HG03521 (cell line): ENCODE data around the gene FOXP1.

ENCODE experiments used
- ATAC-seq: cut with Tn5 transposase; IDR thresholded peaks from one replicate; pipeline ENCODE4 v1.9.1; 2021; ENCODE audit warnings: mild to moderate bottlenecking, moderate library complexity; ENCODE audit not compliant: unreplicated experiment

FOXP1 gene

DNA sequence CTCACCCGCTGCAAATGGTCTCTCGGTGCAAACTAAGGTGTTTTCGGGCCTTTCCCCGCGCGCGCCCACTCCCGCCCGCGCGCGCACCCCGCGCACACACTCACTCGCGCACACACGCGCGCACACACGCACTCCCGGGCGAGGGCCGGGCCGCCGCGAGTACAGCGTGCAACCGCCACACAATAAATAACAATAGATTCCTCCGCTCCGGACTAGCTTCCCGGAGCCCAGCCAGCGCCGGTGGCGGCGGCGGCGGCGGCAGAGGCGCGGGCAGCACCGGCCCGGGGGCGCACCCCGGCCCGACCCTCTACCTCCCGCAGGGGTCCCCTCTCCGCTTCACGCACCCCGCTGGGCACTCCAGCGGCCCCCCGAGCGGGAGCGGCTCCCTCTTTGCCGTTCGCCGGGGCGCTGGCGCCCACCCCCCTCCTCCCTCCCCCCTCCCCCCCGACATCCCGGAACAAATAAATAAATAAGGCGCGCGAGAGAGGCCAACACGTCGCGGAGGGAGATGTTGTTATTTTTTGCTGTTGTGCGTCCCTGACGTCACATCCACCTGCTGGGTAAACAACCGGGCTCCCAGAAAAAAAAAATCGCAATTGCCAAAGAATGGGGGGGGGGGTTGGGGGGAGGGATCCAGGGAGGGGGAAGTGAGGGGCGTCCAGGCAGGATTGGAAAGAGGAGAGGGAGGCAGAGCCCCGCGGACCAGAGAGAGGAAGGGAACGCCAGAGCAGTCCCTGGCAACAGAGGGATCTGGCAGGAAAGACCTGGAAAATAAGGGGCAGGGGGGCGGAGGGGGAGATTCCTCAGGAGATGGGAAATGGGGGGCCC, at the start of gene FOXP1:
Gene FOXP1 (minus strand): TSS at position 163 of the 828 bp plus-strand sequence. CDS start 385,347 bp downstream, outside the sequence.
- peak; percentile 34 for ATAC-seq

DNA sequence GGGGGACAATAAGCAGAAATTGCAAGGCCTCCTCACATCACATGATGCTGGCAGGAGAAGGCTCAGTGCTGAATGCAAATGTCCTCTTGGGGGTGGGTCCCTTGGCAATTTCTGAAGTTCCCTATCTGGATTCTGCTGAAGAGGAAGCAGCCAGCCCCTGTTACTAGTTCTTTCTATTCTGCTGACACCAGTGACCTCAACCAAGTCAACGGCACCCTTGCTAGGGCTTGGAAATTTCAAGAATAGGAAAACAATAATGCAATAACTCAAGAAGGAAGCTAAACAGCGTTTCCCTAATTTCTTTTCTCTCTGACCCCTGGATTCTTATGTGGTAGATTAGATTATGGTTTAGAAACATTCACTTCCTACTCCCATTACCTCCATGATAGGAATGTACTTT, 46.2 kb upstream of the FOXP1 start:
- ATAC-seq = no peak

DNA sequence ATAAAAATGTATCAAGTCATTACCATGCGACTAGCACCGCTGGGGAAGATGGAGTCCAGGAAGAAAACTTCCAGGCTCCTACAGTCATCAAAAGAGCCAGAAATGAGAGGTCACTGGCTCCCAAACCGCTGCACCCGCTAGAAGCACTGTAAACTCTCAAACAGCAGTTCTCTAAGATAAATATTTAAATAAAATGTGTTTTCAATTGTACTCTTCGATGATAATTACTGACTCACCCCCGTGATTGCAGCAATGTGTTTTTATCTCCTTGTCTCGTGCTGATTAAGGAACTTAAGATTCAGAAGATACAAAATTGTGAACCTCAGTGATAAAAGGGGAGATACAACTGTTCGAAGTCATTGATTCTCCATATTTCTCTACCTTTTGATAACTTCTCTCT, 45.8 kb upstream of the FOXP1 start:
- no peak for ATAC-seq

DNA sequence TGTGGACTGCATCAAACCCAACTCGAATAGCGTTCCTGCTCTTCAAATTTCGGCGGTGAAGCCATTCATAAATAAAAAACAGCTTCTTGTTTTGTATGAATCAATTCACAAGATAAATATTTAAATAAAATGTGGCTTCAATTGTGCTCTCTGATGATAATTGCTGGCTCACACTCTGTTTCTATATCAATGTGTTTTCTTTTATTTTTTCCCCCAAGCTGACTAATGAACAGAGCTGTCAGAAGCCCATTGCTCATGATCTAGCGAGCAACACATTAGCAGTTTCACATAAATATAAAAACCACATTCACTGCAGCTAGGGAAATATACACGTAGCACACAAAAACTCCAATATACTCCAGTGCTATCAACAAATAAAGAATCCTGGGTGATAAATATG, 45.0 kb upstream of the FOXP1 start:
- ATAC-seq = no peak

DNA sequence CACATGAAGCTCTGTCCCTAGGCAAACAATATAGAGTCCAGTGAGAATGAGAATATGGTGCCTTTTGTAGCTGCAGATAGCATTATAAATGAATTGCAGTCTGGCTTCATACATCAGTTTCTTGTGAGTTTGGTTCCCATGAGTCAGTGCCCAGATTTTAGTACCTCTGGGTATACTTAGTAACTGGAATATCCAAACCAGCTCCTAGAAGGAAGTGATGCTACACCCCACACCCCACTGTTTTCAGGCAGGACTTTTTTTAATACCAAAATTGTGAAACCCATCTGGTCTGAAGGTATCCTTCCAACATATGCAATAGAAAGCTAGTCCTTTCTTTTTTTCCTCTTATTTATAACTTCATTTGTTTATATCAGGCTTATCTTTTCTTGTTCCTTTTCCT, 42.1 kb upstream of the FOXP1 start:
- ATAC-seq = no peak

DNA sequence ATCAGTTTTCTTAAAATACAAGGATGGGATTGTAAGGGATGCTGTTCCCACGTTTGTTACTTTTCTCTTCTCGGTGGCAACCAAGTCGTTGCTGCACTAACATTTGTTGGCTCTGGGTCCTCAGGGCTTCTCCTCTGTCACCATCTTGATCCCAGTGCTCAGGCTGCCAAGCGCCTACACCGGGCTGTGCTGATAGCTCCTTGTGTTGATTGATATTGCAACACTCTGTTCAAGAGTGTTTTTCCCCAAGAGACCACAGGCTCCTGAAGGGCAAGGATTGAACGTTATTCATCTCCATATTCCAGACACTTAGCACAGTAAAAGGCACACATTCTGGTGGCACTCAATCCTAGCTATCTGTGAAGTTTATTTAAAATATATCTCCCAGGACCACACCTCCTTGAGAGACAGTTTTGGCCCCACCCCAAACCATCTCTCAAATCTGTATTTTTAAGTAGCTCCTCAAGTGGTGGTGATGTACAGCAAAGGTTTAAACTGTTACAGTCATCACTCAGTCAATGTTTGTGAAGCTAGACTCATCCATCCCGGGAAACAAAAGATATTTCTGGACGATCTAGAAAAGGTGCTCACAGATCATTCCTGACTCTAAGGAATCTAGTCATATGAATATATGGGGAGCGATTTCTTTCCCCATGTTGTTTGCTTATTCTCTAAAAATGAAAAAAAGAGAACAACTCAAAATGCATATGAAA, 38.5 kb upstream of the FOXP1 start:
- ATAC-seq = no peak

DNA sequence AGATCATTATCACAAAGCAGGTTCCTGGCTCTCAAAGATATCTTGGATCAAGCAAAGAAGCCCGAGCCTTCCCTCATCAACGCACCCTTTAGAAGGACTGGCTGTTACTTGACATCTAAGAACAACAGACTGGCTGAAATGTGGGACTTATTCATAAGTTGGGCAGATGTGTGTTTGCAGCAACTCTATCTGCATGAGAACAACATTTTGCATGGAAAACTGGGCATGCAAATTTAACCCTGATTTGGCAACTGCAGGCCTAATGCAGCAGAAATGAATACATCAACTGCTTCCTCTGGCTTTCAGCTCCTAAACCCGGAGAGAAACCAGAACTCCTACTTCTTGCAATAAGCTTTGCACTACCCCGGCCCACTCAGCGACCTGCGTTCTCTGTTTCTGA, 35.0 kb upstream of the FOXP1 start:
- no peak for ATAC-seq

DNA sequence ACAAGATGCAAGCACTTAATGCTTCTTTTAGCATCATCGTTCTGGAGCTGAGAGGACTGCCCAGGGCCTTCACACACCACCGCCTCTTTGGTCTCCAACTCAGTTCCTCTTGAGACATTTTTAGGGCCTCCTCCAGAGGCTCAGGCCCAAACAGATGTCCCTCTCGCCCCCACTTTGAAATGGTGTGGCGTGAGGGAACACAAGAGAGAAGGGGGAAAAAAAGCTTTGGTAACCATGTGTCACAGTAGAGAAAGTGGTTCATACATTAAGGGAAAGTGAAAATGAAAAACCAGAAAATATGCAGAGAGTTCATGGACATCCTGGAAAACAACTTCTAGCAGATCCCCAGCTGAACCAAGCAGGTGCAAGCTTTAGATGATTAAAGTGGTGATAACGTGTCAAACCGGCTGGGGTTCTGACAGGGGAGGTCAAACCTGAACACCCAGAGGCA, 33.1 kb upstream of the FOXP1 start:
- ATAC-seq = no peak

DNA sequence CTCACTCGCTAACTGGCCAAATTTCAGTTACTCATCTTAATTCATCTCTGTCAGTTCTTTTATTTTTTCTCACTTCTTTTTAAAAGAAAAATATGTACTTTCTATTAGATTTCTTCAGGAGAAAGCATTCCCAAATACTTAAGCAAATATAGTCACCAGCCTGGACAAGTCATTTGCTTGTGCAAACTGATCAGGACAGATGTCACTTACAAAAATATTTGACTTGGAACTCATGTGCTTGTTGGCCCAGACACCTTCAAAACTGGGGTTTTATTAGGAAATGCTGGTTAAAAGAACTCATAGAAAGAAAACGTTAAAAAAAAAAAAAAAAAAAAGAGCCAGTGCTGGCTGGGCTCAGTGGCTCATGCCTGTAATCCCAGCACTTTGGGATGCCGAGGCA, 31.3 kb upstream of the FOXP1 start:
- no peak for ATAC-seq

DNA sequence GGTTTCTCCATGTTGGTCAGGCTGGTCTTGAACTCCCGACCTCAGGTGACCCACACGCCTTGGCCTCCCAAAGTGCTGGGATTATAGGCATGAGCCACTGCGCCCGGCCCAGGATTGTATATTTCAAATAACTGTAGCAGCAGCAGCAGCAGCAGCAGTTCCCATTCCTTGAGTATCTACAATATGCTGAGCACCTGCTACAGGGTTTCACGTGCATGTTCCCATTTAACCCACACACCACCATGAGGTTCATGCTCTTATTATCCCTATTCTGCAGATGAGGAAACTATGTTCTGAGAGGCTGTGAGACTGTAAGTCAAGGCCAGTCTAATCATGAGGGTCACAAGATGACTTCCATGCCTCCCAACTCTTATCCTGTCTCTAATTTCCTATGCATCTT, 30.9 kb upstream of the FOXP1 start:
- no peak for ATAC-seq

DNA sequence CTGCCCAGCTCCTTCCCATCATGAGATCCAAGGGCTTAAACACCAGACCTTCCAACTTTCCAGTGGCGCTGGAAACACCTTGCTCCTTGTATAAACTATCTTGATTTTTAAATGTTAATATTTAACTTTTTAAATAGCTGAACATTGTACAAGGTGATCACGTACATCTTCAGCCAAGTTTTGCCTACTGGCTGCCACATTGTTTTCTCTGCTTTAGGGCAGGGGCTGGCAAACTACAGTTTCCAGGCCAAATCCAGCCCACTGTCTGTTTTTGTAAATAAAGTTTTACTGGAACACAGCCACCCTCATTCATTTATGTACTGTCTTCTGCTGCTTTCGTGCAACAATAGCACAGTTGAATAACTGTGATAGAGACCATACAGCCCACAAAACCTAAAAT, 27.6 kb upstream of the FOXP1 start:
- no peak for ATAC-seq

DNA sequence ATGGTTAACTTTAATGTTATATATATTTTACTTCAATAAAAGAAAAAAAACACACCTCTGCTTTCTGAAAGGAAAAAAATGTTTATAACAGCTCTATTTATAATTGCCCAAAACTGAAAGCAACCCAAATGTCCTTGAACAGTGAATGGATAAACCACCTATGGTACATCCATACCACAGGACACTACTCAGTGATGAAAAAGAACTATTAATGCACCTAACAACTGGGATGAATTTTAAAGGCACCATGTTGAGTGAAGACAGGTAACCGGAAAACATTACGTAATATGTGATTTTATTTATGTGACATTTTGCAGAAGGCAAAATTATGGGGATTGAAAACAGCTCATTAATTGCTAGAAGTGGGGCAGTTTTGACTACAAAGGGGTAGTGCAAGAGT, 23.8 kb upstream of the FOXP1 start:
- ATAC-seq = no peak

DNA sequence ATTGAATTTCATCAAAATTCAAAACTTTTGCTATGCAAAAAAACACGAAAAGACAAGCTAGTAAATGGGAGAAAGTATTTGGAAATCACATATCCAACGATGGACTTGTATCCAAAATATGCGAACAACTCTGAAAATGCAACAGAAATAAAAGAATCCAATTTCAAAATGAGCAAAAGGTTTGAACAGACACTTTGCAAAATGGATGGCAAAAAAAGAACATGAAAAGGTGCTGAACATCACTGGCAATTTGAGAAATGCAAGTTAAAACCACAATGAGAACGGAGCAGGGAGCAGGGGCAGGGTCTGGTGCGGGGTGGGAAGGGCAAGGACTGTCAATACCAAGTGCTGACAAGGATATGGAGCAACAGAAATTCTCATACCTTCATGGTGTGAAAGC, 23.1 kb upstream of the FOXP1 start:
- no peak for ATAC-seq

DNA sequence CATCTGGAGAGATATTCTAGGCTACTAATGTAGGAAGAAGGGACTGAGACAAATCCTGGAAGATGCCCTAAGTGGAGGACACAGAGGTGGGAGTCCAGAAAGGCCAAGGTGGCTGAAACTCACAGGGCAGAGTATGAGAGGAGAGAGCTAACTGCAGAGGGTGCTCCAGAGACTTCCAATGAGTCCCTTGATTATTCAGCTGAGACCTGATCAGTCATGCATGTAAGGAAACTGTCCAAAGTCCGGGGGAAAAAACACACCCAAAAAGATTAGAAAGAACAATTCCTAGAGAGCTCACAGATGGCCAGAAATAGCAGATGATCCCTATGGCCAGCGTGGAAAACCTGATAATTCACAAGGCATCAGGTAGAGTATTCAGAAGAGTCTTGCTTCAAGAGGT, 18.7 kb upstream of the FOXP1 start:
- ATAC-seq = no peak

DNA sequence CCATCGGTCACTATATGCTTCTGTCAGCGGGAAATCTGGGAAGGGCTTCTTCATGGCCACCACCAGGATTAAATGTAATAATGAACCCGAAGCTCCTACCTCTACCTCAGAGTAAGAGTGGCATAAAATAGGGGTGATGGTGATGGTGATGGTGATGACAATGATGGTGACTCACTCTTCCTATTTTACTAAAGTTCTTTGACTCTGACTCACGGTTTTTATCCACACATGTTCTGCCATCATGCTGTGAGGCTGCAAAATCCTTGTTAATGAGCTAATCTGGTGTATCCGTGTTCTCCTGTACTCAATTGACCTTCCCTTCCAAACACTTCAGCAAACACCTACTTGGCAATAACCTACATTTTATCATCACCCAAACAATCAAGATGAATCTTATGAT, 18.3 kb upstream of the FOXP1 start:
- ATAC-seq = no peak

DNA sequence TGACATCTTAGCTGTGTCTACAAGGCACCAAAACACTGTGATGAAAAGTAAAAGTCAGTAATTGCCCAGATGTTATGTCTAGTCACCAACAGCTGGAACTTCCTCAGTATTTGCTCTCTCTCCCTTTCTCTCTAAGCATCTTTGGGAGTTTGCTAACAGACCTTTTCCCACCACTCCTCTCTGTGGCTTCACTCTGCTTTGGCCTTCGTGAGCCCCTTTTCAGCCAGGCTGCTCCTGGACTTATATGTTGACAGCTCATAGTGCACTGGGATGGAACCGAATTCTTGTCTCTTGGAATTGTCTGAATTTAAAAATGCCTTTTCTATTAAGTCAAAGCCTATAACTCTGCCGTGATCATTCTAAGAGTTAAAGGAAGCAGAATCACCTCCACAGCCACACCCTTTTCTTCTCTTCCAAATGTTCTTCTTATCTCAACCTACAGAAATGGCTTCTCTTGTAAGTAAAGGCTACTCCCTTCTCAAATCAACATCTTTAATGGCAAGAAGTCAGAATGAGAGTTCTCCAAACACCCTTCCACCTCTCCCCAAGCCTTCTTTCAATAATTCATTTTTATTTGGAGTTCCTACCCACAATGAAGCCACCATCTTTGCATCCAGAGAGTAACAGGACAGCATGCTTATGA, 17.2 kb upstream of the FOXP1 start:
- ATAC-seq = no peak

DNA sequence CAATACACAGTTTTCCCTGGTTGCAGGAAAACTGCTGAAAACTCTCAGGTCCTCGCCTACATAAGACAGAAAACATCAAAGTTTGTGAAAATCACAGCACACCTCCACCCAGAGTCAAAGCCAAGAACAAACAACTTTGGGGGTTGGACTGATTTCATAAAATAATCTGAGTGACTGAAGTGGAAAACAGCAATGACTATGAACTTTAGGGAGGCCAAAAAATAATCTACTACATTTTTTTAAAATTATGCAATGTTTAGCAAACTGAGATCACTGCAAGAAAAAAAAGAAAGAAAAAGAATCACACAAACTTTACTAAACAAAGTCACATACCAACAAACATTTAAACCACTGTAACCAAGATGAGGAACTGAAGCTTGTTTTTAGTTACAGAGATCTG, 15.9 kb upstream of the FOXP1 start:
- no peak for ATAC-seq

DNA sequence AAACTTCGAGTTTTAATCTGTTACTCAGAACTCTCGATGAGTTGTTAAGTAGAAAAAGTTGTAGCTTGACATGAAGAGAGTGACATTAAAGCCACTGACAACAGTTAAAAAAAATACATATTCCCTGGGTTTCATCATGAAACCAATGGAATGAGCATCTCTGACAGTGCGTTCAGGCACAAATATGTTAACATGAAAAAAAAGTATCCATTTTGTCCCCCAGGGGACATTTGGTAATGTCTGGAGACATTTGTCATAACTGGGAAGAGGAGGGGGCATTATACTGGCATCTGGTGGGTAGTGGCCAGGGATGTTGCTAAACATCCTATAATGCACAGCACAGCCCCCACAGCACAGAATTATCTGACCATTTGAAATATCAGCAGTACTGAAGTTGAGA, 14.8 kb upstream of the FOXP1 start:
- no peak for ATAC-seq

DNA sequence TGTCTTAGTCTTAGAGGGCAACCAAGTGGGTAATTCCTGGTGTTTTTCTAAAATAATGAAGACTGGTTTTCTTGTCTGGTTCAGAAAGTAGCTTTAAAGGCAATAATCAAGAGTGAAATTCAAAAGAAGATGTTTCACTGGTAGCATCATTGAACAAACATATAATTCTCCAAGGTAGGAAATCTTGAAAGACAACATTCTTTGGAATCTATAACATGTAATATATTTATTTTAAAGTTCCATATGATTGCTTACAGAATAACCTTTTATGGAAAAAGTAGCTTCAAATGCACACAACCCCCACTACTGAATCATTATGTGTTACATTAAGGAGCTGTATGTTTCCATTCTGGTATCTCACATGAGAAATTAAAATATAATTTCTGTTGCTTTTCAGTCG, 13.8 kb upstream of the FOXP1 start:
- no peak for ATAC-seq

DNA sequence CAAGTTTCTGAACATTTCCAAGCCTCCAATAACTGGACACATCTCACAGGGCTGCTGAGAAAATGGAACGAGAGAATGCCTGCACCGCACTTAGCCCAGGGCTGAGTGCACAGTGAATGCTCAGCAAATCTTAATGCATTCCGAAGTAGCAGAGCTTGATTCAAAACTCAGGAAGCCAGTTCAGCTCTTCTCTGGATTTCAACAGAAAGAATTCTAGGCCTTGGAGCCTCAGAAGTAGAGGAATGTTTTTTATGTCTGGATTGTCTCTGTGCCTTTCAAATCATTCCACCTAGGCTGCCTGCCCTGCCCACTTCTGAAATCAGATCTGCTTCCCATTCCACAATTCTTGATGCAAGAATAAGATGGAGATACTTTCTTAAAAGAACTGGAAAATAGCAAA, 9.6 kb upstream of the FOXP1 start:
- no peak for ATAC-seq

DNA sequence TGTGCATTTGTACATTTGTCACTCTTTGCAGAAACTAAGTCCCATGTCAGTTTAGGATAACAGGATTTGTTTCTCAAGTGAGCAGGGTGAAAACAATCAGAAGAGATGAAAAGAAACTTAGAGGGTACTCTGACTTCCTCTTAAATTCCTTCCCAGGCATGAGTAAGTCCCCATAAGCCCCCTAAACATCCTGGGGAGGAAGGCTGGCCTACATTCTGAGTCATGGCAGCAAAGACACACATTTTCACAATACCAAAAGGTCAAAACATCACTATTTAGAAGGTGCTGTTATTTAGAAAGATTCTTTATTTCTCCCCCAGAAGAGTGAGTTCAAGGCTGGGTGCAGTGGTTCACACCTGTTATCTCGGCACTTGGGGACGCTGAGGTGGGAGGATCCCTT, 7.6 kb upstream of the FOXP1 start:
- no peak for ATAC-seq

DNA sequence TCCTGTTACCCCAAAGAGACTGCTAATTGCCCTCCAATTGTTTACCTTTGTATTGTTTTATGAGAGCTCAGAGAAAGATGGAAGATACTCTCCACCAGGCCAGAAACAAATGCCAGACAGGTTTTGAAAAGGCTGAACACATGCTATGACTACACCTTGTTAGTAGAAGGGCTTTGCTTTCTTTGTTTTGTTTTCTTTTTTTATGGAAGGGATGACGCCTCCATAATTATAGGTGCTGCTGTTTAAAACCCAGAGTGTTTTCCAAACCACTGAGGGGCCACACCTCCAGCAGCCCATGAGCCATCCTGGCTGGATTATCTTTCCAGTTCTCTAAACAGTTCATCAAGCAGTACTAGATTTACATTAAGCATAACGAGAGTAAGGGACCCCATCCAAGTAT, 5.6 kb upstream of the FOXP1 start:
- no peak for ATAC-seq
